Left lobe of liver (tissue), 2 donors: ENCODE data around the gene CASQ2. TPM values are rescaled to one million over a fixed set of nuclear protein-coding genes. Genes with fewer than 3 reads are reported as not detected.

Experiments used
- ATAC-seq: fragments of 200-7000 bp; cut with Tn5 transposase; one replicate; pipeline ENCODE4 v1.9.1; 2020; ENCODE audit warnings: mild to moderate bottlenecking, moderate library complexity
- DNase-seq: peaks from one replicate; pipeline ENCODE4 v3.0.0-alpha.2; 2020; ENCODE audit warnings: low spot score
- total RNA-seq: library from RNA; stranded (reverse); gene quantifications from one replicate; pipeline ENCODE4 v1.2.1, GENCODE V29; 2021
- donor health status: DM: no; HTN: no; CAD: no; lungs with moderate emphysema.
- donor health status: DM: no; HTN: yes; CAD: no.

Gene CASQ2
- total RNA-seq, result 0.13 TPM

- DNase-seq, result no peak
Observed at GRCh38 chr1:115768549-115768948, at the start of gene CASQ2. Gene CASQ2 (minus strand): TSS chr1:115768714. CDS start chr1:115768541, 173 bp downstream.

DNA sequence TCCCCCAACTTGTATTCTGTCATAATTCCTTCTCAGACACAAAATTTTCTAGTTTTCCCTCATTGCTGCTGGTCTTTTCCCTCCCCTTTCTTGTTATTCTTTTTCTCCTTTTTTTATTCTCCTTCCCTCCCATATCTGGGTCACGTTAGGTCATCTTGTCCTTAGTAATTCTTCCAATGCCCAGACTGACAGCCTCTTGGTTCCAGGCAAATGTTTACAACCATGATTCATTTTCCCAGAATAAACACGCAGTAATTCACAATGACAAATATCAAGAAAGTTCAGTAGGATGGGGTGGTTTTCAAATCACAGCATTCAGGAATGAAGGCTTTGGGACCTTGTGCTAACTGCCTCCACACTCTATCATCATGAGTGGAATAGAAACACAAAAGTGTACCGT lies 47.2 kb upstream of the CASQ2 start:
- DNase-seq (no peak), ATAC-seq (no peak)

More at GRCh38 chr1:115768549-115768948, at the start of gene CASQ2:
- no peak for ATAC-seq

DNA sequence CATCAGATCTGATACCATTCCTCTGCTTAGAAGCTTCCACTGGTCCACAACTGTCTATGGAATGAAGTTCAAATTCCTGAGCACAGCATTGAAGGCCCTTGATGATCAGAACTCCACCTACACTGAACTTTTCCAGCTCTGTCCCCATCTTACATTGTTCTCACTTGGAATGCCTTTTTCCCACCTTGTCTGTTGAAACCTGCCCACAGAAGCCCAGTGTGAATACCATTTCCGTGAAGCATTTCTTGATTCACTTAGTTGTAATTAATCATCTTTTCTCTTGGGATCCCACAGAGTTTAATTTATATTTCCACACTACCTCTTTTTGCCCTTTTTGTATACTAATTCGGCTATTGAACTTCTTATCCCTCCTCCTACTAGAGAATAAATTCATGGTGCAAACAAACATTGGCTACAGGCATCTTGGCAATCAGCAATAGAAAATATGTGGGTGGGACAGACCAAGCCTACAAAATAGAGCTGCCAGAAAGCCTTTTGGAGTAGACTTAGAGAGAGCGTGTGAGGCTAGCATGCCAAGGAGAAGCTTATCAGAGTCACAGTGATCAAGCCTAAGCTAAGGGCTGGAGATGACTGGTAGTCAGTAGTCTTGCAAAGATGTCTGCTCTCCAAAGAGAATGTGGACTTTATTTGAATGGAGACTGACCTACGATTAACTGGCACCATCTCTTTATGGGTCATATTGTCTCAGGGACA lies 46.3 kb upstream of the CASQ2 start:
- DNase-seq (no peak), ATAC-seq (no peak)

- DNase-seq (no peak), ATAC-seq (no peak)
Observed at GRCh38 chr1:115813727-115814126, 45.2 kb upstream of the CASQ2 start.

- no peak for DNase-seq
- ATAC-seq, result peak; percentile 72
Observed at GRCh38 chr1:115811140-115811828, 42.8 kb upstream of the CASQ2 start.

DNA sequence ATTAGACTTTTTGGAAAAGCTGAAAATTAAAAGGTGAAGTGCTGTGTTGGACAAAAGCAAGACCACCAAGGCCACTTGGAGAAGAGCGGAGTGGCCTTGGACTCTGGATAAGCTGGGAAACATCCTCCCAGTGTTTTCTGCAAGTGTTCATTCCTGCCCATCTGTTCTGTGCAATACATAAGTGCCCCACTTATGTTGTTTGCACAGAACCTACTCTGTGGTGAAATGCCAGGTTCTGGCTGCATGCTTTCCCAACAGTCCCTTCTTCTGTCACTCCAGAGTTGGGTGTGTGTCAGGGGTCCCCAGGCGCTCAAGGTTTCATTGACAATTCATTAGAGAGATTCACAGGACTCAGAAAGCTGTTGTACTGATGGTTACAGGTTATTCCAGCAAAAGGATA lies 42.1 kb upstream of the CASQ2 start:
- no peak for DNase-seq
- no peak for ATAC-seq

GRCh38 chr1:115809847-115810246 lies 41.3 kb upstream of the CASQ2 start:
- ATAC-seq (no peak), DNase-seq (no peak)

DNA sequence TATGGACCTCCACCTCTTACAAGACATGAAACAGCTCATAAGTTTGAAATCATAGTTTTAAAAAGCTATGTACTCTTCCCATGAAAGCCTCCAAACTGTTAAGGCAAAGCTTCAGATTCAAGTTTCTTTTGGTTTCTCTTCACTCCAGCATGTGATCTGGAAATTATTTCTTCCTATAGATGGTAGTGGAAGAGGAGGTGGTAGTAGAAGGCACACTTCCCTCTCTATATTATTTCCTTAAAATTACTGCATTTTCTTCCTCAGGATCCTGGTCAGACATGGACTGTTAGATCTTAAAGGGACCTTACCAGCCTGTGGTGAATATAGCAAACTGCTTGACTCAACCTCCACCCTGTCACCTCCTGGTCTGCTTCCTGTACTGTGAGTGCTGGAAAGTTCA lies 40.6 kb upstream of the CASQ2 start:
- ATAC-seq (no peak), DNase-seq (no peak)

DNA sequence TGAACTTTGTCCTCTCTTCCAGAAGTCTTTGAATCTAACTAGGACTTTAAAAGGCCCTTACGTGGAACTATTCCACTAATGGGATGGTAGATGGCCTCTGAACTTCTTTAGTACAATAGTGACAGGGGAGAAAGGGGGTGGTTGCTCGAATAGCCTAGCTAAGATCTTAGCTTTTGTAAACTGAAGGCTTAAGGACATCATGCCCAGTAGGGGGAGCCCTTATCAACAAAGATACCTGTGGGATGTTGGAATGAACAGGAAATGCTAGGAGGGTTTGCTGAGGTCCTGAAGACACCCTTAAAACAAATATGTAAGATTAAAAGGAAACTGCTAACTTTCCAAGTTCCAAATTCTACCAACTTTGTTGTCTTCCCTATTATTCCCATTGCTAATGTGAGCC lies 39.2 kb upstream of the CASQ2 start:
- no peak for DNase-seq
- peak; percentile 91 for ATAC-seq

DNA sequence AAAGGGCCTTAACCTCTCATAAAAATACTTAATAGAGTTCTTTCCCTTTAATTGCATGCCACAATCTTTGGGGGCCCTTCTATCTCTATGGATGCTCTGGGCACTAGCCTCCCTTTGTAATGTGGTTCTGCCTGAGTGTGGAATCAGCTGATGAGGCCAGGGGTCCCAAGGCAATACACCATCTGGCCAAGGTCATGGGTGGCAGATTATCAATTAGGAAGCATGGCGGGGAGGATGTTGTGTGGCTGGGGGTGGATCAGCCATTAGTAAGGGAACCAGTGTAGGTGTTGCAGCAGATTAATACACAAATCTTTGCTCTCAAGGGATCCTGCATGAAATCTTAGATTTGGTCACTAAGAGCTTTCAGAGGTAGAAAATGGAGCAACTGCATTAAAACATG lies 37.1 kb upstream of the CASQ2 start:
- ATAC-seq (no peak), DNase-seq (no peak)

GRCh38 chr1:115802416-115802815 lies 33.9 kb upstream of the CASQ2 start:
- no peak for ATAC-seq

DNA sequence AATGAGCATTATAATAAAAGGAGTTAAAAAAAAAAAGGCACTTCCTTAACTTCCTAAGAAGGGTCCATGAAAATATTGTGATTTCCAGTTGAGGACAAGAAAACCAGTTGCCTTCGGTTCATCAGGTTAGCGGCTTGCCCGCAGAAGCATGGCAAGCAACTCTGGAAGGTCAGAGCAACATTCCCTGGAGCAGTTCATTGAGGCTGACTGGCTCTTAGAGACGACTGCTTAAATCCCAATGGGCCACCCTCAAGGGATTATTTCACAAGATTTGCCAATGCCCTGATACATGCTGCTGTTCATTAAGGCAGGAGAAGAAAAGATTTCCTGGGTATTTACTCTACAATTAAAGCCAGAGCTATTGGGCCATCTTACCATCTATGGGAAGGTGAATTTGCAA lies 29.0 kb upstream of the CASQ2 start:
- no peak for ATAC-seq
- DNase-seq, result no peak

More at GRCh38 chr1:115802416-115802815, 33.9 kb upstream of the CASQ2 start:
- no peak for DNase-seq

DNA sequence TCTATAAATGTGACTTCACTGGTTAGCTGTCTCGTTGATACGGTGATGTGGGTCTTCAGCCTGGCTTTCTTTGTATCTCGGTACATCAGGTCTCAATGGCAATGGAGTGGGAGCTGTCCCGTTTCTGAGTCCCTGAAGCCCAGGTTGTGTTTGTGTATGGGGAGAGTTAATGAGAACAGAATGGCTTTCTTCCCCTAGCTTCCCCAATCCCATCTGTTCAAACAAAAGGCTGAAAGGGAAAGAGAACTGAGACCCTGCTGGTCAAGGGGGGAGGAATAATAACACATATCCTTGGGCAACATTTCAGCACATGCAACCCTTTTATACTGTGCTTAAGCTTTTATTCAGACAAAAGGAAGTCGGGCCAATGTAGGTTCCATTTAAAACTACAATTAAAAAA lies 28.4 kb upstream of the CASQ2 start:
- DNase-seq, result no peak

DNA sequence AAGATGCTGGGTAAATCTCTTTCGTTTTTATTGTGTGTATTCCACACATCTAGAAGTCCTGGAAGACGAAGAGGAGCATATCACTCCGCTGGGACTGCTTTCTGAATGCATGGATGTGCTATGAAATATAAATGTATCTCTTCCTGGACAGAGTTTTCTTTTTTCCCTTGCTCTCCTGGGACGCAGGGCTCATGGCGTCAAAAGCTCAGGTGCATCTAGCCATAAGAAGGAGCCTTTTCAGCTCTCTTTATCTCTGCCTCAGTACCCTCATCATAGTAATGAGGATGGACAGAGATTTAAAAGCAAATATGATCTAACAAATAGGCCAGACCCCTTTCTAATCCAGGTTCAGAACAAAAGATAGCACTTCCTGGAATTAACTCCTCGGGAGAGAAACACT lies 27.5 kb upstream of the CASQ2 start:
- ATAC-seq (no peak), DNase-seq (no peak)

More for the DNA sequence above, 28.4 kb upstream of the CASQ2 start:
- no peak for ATAC-seq

DNA sequence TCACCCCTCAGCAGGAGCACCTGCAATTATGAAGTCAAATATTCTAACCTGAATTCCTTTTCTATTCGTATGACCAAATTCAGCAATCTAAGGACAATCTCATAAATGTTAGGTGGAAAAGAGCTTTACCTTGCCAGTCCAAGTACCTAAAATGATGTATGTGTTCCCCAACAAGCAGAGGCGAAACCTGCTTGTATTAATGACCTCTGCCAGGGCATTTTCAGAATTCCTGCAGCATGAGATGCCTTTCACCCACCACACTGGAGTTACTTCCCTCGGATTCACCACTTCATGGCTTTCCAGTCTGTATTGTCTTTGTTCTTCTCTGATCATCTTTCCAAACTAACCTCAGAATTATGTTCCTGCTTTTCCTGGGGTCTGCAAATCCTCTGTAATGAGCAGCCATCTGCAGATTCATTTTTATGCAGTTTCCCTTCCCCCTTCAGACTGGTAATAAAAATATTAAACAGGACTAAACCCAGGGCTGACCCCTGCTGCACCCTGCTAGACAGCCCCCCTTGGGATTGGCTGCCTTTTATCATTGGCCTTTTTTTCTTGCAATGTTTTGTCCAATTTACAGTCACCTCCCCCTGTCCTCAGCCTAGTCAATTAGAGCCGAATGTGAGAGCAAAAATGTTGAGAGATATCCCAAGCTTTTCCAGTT lies 26.6 kb upstream of the CASQ2 start:
- DNase-seq (no peak), ATAC-seq (no peak)

DNA sequence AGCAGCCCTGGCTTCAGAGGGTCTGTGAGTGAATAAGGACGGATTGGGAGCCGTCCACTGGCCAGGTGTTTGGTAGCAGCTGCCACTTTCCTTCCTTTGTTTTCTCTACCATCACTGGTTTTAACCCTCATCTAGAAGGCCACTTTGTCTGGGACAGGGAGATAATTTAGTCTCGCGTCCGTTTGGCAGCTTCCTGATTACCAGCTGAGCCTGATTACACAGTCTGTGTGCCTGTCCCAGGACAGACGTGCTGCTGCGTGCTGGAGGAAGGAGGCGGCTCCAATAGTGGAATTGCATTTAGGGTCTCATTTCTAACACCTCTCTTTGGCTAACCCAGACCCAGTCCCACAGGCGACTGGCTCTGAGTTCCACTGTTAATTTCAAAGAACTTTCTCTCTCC lies 24.6 kb upstream of the CASQ2 start:
- DNase-seq, result no peak
- ATAC-seq, result no peak

DNA sequence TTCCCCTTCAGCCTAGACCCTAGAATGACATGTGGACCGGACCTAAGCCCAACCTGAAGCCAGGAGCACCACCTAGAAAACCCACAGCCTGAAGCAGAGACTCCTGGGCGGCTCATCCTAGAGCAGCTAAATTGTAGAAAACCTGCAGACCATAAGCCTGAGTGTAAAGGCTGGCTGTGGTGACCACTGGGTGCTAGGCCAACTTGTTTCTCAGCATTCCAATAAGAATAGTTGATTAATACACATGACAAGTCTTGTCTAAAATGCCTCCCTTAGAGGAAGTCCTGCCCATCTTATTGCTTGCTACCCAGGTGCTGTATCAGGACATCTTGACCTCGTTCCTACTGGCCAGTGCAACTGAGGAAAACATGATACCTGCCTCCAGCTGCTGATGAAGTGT lies 23.3 kb upstream of the CASQ2 start:
- ATAC-seq (no peak), DNase-seq (no peak)

DNA sequence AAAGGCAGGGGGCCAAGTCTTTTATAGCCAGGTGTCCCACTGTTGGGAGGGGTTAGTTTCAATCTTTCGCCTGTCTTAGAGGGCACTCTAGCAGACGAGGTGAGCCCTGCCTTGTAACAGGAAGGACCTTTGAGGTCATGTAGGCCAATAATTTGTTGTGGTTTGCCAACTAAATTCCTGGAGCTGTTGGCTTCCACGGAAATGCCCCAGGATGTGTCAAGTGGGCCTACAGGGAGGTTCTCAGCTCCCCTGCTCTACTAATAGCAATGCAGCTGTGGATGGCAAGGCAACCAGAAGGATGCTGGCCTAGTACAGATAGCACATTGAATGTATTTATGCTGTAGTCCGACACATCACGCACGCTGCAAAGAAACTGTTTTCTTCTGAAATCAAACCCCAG lies 22.3 kb upstream of the CASQ2 start:
- DNase-seq, result no peak
- ATAC-seq, result no peak

DNA sequence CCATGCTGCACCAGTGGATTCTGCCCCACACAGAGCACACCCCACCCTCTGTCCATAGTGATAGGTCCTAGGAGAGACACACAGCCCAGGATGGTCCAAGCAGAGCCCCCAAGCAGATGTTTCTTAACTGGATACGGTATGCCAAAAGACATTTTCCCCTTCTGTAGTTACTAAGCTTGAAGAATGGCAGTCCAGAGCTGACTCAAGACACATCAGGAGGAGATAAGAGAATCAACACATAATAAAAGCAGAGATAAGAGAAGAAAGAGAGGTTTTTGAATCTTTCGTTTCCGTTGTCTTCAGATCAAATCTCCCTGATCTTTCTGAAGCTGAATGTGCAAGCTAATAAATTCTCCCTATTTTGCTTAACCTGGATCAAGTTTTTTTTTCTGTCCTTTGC lies 21.8 kb upstream of the CASQ2 start:
- DNase-seq, result no peak
- no peak for ATAC-seq

DNA sequence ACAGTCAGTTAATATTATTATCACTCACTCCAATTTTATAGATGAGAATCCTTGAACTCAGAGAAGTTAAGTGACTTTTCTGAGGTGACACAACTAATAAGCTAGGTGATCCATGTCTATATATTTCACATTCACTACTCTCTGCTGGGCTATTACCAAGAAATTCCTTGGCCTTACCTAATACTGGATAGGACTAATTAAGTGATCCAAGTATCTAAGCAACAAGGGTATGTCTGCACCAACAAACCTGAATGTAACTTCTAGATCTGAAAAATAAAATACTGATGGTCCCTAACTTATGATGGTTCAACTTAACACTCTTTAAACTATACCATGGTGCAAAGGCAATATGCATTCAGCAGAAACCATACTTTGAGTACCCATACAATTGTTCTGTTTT lies 14.8 kb upstream of the CASQ2 start:
- DNase-seq, result no peak
- ATAC-seq, result no peak

DNA sequence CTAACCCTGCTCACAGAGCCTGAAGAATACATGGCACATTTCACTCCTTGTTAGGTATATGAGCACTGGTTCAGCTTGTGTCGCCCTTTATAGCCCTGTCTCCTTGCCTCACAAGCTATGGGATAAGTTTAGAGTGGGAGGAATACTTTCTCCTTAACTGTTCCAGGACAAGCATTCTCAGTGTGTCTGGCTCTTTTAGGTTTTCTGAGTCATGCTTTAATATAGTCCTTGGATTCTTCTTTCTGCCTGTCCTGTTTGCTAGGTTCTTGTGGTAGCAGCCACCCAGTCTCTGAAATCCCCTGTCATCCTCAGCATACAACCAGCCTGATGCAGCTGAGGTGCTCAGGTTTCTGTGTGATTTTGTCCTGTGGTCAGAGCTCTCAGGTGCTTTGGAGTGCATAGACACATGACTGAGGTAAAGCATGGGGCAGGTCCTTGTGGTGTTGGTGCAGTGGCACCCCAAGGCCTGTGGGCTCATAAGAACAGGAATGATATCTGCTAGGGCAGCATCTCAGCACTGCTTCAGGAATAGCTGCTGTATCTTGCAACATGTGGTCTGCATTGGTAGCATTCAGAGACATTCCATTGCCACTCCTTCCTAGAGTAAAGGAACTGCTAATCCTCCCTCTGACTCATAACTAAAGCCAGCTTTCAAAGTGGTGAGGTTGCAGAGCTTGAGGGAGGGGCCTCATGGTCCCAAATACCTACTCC lies 14.2 kb upstream of the CASQ2 start:
- ATAC-seq, result no peak
- no peak for DNase-seq

GRCh38 chr1:115781851-115782250 lies 13.3 kb upstream of the CASQ2 start:
- ATAC-seq (no peak), DNase-seq (no peak)
